Measurements from ENCODE around the gene RAB22A.
A peak's percentile ranks its signal among the peaks of the same experiment; 100 is the strongest.

RAB22A gene

DNA sequence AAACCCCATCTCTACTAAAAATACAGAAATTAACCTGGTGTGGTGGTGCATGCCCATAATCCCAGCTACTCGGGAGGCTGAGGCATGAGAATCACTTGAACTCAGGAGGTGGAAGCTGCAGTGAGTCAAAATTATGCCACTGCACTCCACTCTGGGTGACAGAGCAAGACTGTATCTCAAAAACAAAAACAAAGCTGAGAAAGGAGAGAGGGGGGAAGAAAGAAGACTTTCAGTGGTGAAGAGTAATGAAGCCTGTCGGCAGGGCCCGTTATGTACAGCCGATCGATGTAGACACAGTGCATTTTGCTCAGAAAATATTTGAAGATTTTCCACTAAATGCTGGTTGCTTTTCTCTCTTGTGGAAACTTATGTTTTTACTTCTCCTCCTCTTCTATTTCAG, 93.3 kb downstream of the RAB22A start:
- Histone ChIP-seq H3K4me3 (ENCODE audit: low read length) (peak overlapping the region; percentile 54), H3K4me2 (ENCODE audit: low read length) (peak overlapping the region; percentile 52), H3K27ac (ENCODE audit: low read length) (peak overlapping the region; percentile 58), H3K36me3 (replicated peaks; ENCODE audit: low read depth, low read length) (peaks cover 11% of the 10 kb centered on the region), H3K9me3 (ENCODE audit: insufficient read depth, low read length) (no peaks in the 10 kb centered on the region), H3K9ac (ENCODE audit: low read length) (peak overlapping the region; percentile 14; the same call in 1 of the 2 replicates), H3K4me1 (ENCODE audit: low read length) (peaks cover 34% of the 10 kb centered on the region), H3K79me2 (ENCODE audit: low read length) (peaks cover 100% of the 10 kb centered on the region), H4K20me1 (ENCODE audit: insufficient read depth, low read length) (peaks cover 97% of the 10 kb centered on the region), H3K27me3 (ENCODE audit: low read depth, low read length) (no peaks in the 10 kb centered on the region), H2AFZ (ENCODE audit: low read depth, low read length) (no peak overlapping the region)
- TF ChIP-seq, protein P1, sequence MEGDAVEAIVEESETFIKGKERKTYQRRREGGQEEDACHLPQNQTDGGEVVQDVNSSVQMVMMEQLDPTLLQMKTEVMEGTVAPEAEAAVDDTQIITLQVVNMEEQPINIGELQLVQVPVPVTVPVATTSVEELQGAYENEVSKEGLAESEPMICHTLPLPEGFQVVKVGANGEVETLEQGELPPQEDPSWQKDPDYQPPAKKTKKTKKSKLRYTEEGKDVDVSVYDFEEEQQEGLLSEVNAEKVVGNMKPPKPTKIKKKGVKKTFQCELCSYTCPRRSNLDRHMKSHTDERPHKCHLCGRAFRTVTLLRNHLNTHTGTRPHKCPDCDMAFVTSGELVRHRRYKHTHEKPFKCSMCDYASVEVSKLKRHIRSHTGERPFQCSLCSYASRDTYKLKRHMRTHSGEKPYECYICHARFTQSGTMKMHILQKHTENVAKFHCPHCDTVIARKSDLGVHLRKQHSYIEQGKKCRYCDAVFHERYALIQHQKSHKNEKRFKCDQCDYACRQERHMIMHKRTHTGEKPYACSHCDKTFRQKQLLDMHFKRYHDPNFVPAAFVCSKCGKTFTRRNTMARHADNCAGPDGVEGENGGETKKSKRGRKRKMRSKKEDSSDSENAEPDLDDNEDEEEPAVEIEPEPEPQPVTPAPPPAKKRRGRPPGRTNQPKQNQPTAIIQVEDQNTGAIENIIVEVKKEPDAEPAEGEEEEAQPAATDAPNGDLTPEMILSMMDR (IDR thresholded peaks at IDR 0.05; ENCODE audit: low read depth, low read length), result no peak
- TF ChIP-seq EZH2phosphoT487 (IDR thresholded peaks at IDR 0.05; ENCODE audit: low read depth), result no peak

DNA sequence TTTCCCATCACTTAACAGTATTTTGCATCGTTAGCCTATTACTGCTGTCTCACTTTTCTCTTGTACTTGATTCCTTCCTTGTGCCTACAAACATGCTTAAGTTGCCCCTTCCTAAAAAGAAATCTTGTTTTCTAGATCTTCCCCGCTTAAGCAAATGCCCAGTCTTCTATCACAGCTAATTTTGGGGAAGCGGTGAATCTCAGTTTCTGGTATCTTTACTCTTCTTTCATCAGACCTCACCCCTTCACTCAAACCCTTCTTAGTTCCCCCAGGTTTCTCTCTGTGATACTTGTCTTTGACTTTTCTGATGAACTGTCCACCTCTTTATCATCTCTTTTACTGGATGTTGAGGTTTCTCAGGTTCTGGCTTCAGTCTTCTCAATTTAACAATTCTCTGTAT, 93.8 kb downstream of the RAB22A start:
- H3K9me3 ChIP-seq (ENCODE audit: insufficient read depth, low read length), result no peaks in the 10 kb centered on the region
- H3K4me1 ChIP-seq (ENCODE audit: low read length), result peaks cover 39% of the 10 kb centered on the region
- peaks cover 100% of the 10 kb centered on the region for H3K79me2 ChIP-seq (ENCODE audit: low read length)
- peak overlapping the region; percentile 54 for H3K4me3 ChIP-seq (ENCODE audit: low read length)
- H3K27ac ChIP-seq (ENCODE audit: low read length), result peak overlapping the region; percentile 58
- H3K4me2 ChIP-seq (ENCODE audit: low read length), result peak overlapping the region; percentile 52
- no peak for TF ChIP-seq EZH2phosphoT487 (IDR thresholded peaks at IDR 0.05; ENCODE audit: low read depth)
- TF ChIP-seq, protein P1 (IDR thresholded peaks at IDR 0.05; ENCODE audit: low read depth, low read length), result no peak
- no peaks in the 10 kb centered on the region for H3K27me3 ChIP-seq (ENCODE audit: low read depth, low read length)
- H2AFZ ChIP-seq (ENCODE audit: low read depth, low read length), result no peak overlapping the region
- peaks cover 10% of the 10 kb centered on the region for H3K36me3 ChIP-seq (replicated peaks; ENCODE audit: low read depth, low read length)
- peaks cover 97% of the 10 kb centered on the region for H4K20me1 ChIP-seq (ENCODE audit: insufficient read depth, low read length)
- peak overlapping the region; percentile 14; the same call in 1 of the 2 replicates for H3K9ac ChIP-seq (ENCODE audit: low read length)

DNA sequence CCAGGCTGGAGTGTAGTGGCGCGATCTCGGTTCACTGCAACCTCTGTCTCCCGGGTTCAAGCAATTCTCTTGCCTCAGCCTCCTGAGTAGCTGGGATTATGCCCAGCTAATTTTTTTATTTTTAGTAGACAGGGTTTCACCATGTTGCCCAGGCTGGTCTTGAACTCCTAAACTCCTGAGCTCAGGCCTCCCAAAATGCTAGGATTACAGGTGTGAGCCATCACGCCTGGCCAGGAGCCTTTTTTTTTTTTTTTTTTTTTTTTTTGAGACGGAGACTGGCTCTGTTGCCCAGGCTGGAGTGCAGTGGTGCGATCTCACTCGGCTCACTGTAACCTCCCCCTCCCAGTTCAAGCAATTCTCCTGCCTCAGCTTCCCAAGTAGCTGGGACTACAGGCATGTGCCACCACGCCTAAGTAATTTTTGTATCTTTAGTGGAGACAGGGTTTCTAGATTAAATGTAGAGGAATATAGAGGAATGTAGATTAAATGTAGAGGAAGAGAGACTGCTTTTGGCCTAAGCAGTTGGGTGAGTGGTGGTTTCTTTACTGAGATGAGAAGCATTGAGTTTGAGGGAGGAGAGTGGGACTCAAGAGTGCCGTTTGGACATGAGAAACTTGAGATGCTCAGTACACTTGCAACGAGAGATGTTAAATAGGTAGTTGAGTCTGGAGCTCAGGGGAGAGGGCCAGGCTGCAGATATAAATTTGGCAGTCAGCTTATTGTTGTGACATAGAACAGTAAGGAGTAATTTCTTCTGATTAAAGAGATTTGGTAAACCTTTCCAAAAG, 96.2 kb downstream of the RAB22A start:
- Histone ChIP-seq H3K4me1 (ENCODE audit: low read length) (peaks cover 40% of the 10 kb centered on the region), H3K36me3 (replicated peaks; ENCODE audit: low read depth, low read length) (peaks cover 6% of the 10 kb centered on the region), H3K27me3 (ENCODE audit: low read depth, low read length) (no peaks in the 10 kb centered on the region), H3K4me3 (ENCODE audit: low read length) (no peak overlapping the region), H2AFZ (ENCODE audit: low read depth, low read length) (no peak overlapping the region), H3K9me3 (ENCODE audit: insufficient read depth, low read length) (no peaks in the 10 kb centered on the region), H3K4me2 (ENCODE audit: low read length) (no peak overlapping the region), H3K79me2 (ENCODE audit: low read length) (peaks cover 100% of the 10 kb centered on the region), H3K9ac (ENCODE audit: low read length) (no peak overlapping the region), H4K20me1 (ENCODE audit: insufficient read depth, low read length) (peaks cover 95% of the 10 kb centered on the region), H3K27ac (ENCODE audit: low read length) (no peak overlapping the region)
- TF ChIP-seq, protein P1 (IDR thresholded peaks at IDR 0.05; ENCODE audit: low read depth, low read length), result no peak
- no peak for TF ChIP-seq EZH2phosphoT487 (IDR thresholded peaks at IDR 0.05; ENCODE audit: low read depth)

DNA sequence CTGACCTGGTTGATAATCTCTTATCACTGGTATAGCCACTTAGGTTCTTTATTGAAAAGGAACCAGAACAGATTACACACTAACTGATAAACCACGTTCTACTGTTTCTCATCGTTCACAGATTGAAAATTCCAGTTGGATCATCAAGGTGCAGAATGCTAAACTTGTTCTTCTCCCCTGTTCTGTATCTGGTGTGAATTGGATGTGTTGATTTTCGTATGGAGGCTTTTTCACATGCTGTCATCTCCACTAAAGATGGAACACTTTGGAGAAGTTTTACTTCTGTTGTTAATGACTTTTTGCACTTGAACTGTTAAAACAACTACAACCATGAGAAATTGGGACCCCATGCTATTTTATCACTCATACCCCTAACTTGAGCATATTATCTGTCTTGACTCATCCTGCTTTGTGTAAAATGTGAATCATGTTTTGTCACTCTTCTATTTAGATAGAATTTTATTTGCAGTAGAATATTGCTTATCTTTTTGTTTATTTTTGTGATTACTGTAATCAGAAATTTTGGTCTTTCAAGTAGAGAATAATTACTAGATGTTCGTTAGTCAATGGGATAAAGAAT, 97.0 kb downstream of the RAB22A start:
- H3K27ac ChIP-seq (ENCODE audit: low read length), result no peak overlapping the region
- H3K4me1 ChIP-seq (ENCODE audit: low read length), result peaks cover 34% of the 10 kb centered on the region
- H2AFZ ChIP-seq (ENCODE audit: low read depth, low read length), result no peak overlapping the region
- peaks cover 92% of the 10 kb centered on the region for H4K20me1 ChIP-seq (ENCODE audit: insufficient read depth, low read length)
- no peak overlapping the region for H3K4me3 ChIP-seq (ENCODE audit: low read length)
- TF ChIP-seq EZH2phosphoT487 (IDR thresholded peaks at IDR 0.05; ENCODE audit: low read depth), result no peak
- TF ChIP-seq, protein P1 (IDR thresholded peaks at IDR 0.05; ENCODE audit: low read depth, low read length), result no peak
- H3K9ac ChIP-seq (ENCODE audit: low read length), result no peak overlapping the region
- H3K4me2 ChIP-seq (ENCODE audit: low read length), result no peak overlapping the region
- peaks cover 100% of the 10 kb centered on the region for H3K79me2 ChIP-seq (ENCODE audit: low read length)
- no peaks in the 10 kb centered on the region for H3K9me3 ChIP-seq (ENCODE audit: insufficient read depth, low read length)
- H3K27me3 ChIP-seq (ENCODE audit: low read depth, low read length), result no peaks in the 10 kb centered on the region
- H3K36me3 ChIP-seq (replicated peaks; ENCODE audit: low read depth, low read length), result peaks cover 10% of the 10 kb centered on the region
